Measurements from ENCODE around the gene SPRR5. TPM values are rescaled to one million over a fixed set of nuclear protein-coding genes. Genes with fewer than 3 reads are reported as not detected.

SPRR5 gene
- polyA plus RNA-seq, 1 donor (not counting 4 experiments of a cell fraction or from before 2014, with no cell fraction given): 0.30 TPM

GRCh38 chr1:152993186-152993585 is 46.2 kb downstream of the SPRR5 start:
- Histone ChIP-seq H3K4me2 (ENCODE audit: control insufficient read depth, extremely low read depth, insufficient read depth, low read depth, low read length) (no peak overlapping the region), H3K4me3 (ENCODE audit: control insufficient read depth in 2 of 3, extremely low read depth in 1 of 3, insufficient read depth in 2 of 3, low read depth in 1 of 3, low read length in 3 of 3) (no peak overlapping the region), H2AFZ (ENCODE audit: control insufficient read depth, low read length) (no peak overlapping the region), H3K9ac (ENCODE audit: control insufficient read depth, extremely low read depth, insufficient read depth, low read length) (no peak overlapping the region), H3K4me1 (ENCODE audit: control insufficient read depth, extremely low read depth, insufficient read depth, low read length) (no peaks in the 10 kb centered on the region), H3K27ac (ENCODE audit: control insufficient read depth, insufficient read depth, low read length) (no peak overlapping the region), H3K79me2 (ENCODE audit: control insufficient read depth, insufficient read depth, low read length) (no peaks in the 10 kb centered on the region), H3K9me1 (ENCODE audit: control insufficient read depth, extremely low read depth, insufficient read depth, low read length) (no peaks in the 10 kb centered on the region), H3K27me3 (ENCODE audit: control insufficient read depth, extremely low read depth, insufficient read depth, low read length) (no peaks in the 10 kb centered on the region), H3K9me3 (ENCODE audit: control insufficient read depth, low read depth, low read length) (no peaks in the 10 kb centered on the region), H4K20me1 (ENCODE audit: control insufficient read depth, extremely low read depth, insufficient read depth, low read length) (no peaks in the 10 kb centered on the region), H3K36me3 (ENCODE audit: control insufficient read depth in 2 of 2, extremely low read depth in 1 of 2, insufficient read depth in 2 of 2, low read length in 2 of 2) (no peaks in the 10 kb centered on the region)
- dilution Hi-C loops (cut with MboI; ENCODE audit: extremely low pct_ligation_motif_present, low sequenced_read_pairs): no loop called here
- DNase-seq (ENCODE audit: low read depth, low spot score) (no peak), FAIRE-seq (no peak)
- TF ChIP-seq EZH2 (IDR thresholded peaks at IDR 0.05; ENCODE audit: low read length) (no peak), CTCF (optimal IDR thresholded peaks at IDR 0.05 in 1 of 3, IDR thresholded peaks at IDR 0.05 in 1 of 3, conservative IDR thresholded peaks at IDR 0.05 in 1 of 3; ENCODE audit: extremely low read depth in 1 of 3, insufficient read depth in 2 of 3, low read length in 3 of 3) (no peak)

GRCh38 chr1:152995842-152996241 is 48.8 kb downstream of the SPRR5 start:
- Histone ChIP-seq H4K20me1 (ENCODE audit: control insufficient read depth, extremely low read depth, insufficient read depth, low read length) (no peaks in the 10 kb centered on the region), H3K4me1 (ENCODE audit: control insufficient read depth, extremely low read depth, insufficient read depth, low read length) (peaks cover 14% of the 10 kb centered on the region), H3K27ac (ENCODE audit: control insufficient read depth, insufficient read depth, low read length) (no peak overlapping the region), H2AFZ (ENCODE audit: control insufficient read depth, low read length) (no peak overlapping the region), H3K9ac (ENCODE audit: control insufficient read depth, extremely low read depth, insufficient read depth, low read length) (no peak overlapping the region), H3K9me1 (ENCODE audit: control insufficient read depth, extremely low read depth, insufficient read depth, low read length) (no peaks in the 10 kb centered on the region), H3K36me3 (ENCODE audit: control insufficient read depth in 2 of 2, extremely low read depth in 1 of 2, insufficient read depth in 2 of 2, low read length in 2 of 2) (no peaks in the 10 kb centered on the region), H3K27me3 (ENCODE audit: control insufficient read depth, extremely low read depth, insufficient read depth, low read length) (no peaks in the 10 kb centered on the region), H3K4me2 (ENCODE audit: control insufficient read depth, extremely low read depth, insufficient read depth, low read depth, low read length) (no peak overlapping the region), H3K4me3 (ENCODE audit: control insufficient read depth in 2 of 3, extremely low read depth in 1 of 3, insufficient read depth in 2 of 3, low read depth in 1 of 3, low read length in 3 of 3) (no peak overlapping the region), H3K79me2 (ENCODE audit: control insufficient read depth, insufficient read depth, low read length) (no peaks in the 10 kb centered on the region), H3K9me3 (ENCODE audit: control insufficient read depth, low read depth, low read length) (no peaks in the 10 kb centered on the region)
- dilution Hi-C loops (cut with MboI; ENCODE audit: extremely low pct_ligation_motif_present, low sequenced_read_pairs): no loop called here
- TF ChIP-seq EZH2 (IDR thresholded peaks at IDR 0.05; ENCODE audit: low read length): no peak
- no peak for TF ChIP-seq CTCF (optimal IDR thresholded peaks at IDR 0.05 in 1 of 3, IDR thresholded peaks at IDR 0.05 in 1 of 3, conservative IDR thresholded peaks at IDR 0.05 in 1 of 3; ENCODE audit: extremely low read depth in 1 of 3, insufficient read depth in 2 of 3, low read length in 3 of 3)
- FAIRE-seq (no peak), DNase-seq (ENCODE audit: low read depth, low spot score) (no peak)

All from keratinocyte (primary cell).